Stimulated activated naive CD4-positive, alpha-beta T cell (primary cell): ENCODE data around the gene TMED9.
A peak's percentile ranks its signal among the peaks of the same experiment; 100 is the strongest.
"Not testable (repeated sequence)": the region's sequence is repeated elsewhere in the genome, so short reads cannot be mapped to it uniquely, and the experiment has no call there.

Source experiments
- DNase-seq, 6 experiments: peaks; one replicate each; lab custom pipeline; 2025; lab: John Stamatoyannopoulos, UW

The TMED9 gene

GRCh38 chr5:177592010-177592834 is at the start of gene TMED9:
Gene TMED9, plus strand, starts transcription at chr5:177592203. Its CDS starts 12 bp downstream, at chr5:177592215.
- DNase-seq: peak; percentile 80 to 89 (median 84)

- DNase-seq: no peak
Observed at GRCh38 chr5:177542816-177543465, 49.1 kb upstream of the TMED9 start.

GRCh38 chr5:177545487-177546257 is 46.3 kb upstream of the TMED9 start:
- no peak for DNase-seq

GRCh38 chr5:177546258-177546741 is 45.7 kb upstream of the TMED9 start:
- no peak for DNase-seq

GRCh38 chr5:177547736-177548135 is 44.3 kb upstream of the TMED9 start:
- DNase-seq: no peak

- no peak for DNase-seq
Observed at GRCh38 chr5:177548495-177548894, 43.5 kb upstream of the TMED9 start.

GRCh38 chr5:177550122-177550521 is 41.9 kb upstream of the TMED9 start:
- DNase-seq: no peak

GRCh38 chr5:177552839-177553455 is 39.1 kb upstream of the TMED9 start:
- DNase-seq: no peak

- DNase-seq: peak in 4 of 6 experiments; percentile 14 to 44 (median 41)
Observed at GRCh38 chr5:177553671-177554429, 38.2 kb upstream of the TMED9 start.

GRCh38 chr5:177554474-177555111 is 37.4 kb upstream of the TMED9 start, which contains the start of gene FAM193B:
Gene FAM193B, minus strand, starts transcription at chr5:177554563. Its CDS starts 105 bp downstream, at chr5:177554458.
- DNase-seq: peak; percentile 88 to 97 (median 94)

GRCh38 chr5:177555228-177555627 is 36.8 kb upstream of the TMED9 start:
- no peak for DNase-seq

GRCh38 chr5:177555665-177556064 is 36.3 kb upstream of the TMED9 start:
- DNase-seq: no peak

GRCh38 chr5:177557041-177557647 is 34.9 kb upstream of the TMED9 start:
- DNase-seq: no peak

- DNase-seq: no peak
Observed at GRCh38 chr5:177557796-177558195, 34.2 kb upstream of the TMED9 start.

- not testable (repeated sequence) for DNase-seq
Observed at GRCh38 chr5:177559446-177559941, 32.5 kb upstream of the TMED9 start.

- DNase-seq: no peak
Observed at GRCh38 chr5:177565046-177565445, 27.0 kb upstream of the TMED9 start.

- DNase-seq: no peak
Observed at GRCh38 chr5:177568326-177568725, 23.7 kb upstream of the TMED9 start.

GRCh38 chr5:177569894-177570293 is 22.1 kb upstream of the TMED9 start:
- no peak for DNase-seq

GRCh38 chr5:177575488-177575887 is 16.5 kb upstream of the TMED9 start:
- DNase-seq: no peak

GRCh38 chr5:177576169-177576568 is 15.8 kb upstream of the TMED9 start:
- no peak for DNase-seq
